Fibroblast of lung (primary cell): ENCODE results near the gene SLIT1. TPM values are rescaled to one million over a fixed set of nuclear protein-coding genes. Genes with fewer than 3 reads are reported as not detected.

Source experiments
- DNase-seq, 2 donors: peaks; one replicate each; pipeline versions ENCODE4 v3.0.0 to v3.0.0-alpha.2; 2010; ENCODE audit warnings: low read depth in 2 of 2
- H2AFZ ChIP-seq: 2 replicates; pipeline ENCODE4 v1.5.1; 2012; ENCODE audit warnings: low read length, control low read depth, inconsistent platforms
- H3K27ac ChIP-seq: 2 replicates; pipeline ENCODE4 v1.5.1; 2011; ENCODE audit warnings: low read length, control low read depth; ENCODE audit not compliant: insufficient read depth
- H3K27me3 ChIP-seq: 2 replicates; pipeline ENCODE4 v1.5.1; 2011; ENCODE audit warnings: mild to moderate bottlenecking, low read length; ENCODE audit not compliant: control insufficient read depth, insufficient read depth
- H3K36me3 ChIP-seq: 2 replicates; pipeline ENCODE4 v1.5.1; 2011; ENCODE audit warnings: low read length; ENCODE audit not compliant: control insufficient read depth, insufficient read depth
- H3K4me1 ChIP-seq: 2 replicates; pipeline ENCODE4 v1.5.1; 2011; ENCODE audit warnings: low read length; ENCODE audit not compliant: control insufficient read depth, insufficient read depth; ENCODE audit errors: extremely low read depth
- H3K4me2 ChIP-seq: 2 replicates; pipeline ENCODE4 v1.5.1; 2011; ENCODE audit warnings: low read length, control low read depth; ENCODE audit not compliant: insufficient read depth; ENCODE audit errors: extremely low read depth
- H3K4me3 ChIP-seq, 4 experiments: fragments of 200-600 bp in 1 of 4; sonication (generic) in 1 of 4; replicated peaks in 1 of 4; 2 replicates each; pipeline ENCODE4 v1.5.1; 2011 to 2016; ENCODE audit warnings: low read length in 4 of 4, low read depth in 3 of 4, mild to moderate bottlenecking in 3 of 4, control low read depth in 2 of 4, inconsistent platforms in 1 of 4, mixed read lengths in 1 of 4; ENCODE audit not compliant: insufficient read depth in 1 of 4; ENCODE audit errors: control extremely low read depth in 1 of 4
- H3K79me2 ChIP-seq: 2 replicates; pipeline ENCODE4 v1.5.1; 2012; ENCODE audit warnings: mild to moderate bottlenecking, low read length, inconsistent platforms; ENCODE audit not compliant: control insufficient read depth, insufficient read depth
- H3K9ac ChIP-seq: 2 replicates; pipeline ENCODE4 v1.5.1; 2011; ENCODE audit warnings: mild to moderate bottlenecking, low read length, control low read depth; ENCODE audit not compliant: insufficient read depth
- H3K9me3 ChIP-seq: 2 replicates; pipeline ENCODE4 v1.5.1; 2012; ENCODE audit warnings: low read depth, low read length; ENCODE audit not compliant: control insufficient read depth, insufficient read depth
- H4K20me1 ChIP-seq: 2 replicates; pipeline ENCODE4 v1.5.1; 2011; ENCODE audit warnings: low read length; ENCODE audit not compliant: control insufficient read depth, insufficient read depth; ENCODE audit errors: extremely low read depth
- CTCF ChIP-seq, 2 donors: IDR thresholded peaks in 1 of 2; conservative IDR thresholded peaks in 1 of 2; 1 replicate in 1 of 2; 2 replicates in 1 of 2; pipeline ENCODE4 v1.5.1; 2011 to 2012; ENCODE audit warnings: low read length in 2 of 2, control low read depth in 1 of 2, inconsistent platforms in 1 of 2, low read depth in 1 of 2, mild to moderate bottlenecking in 1 of 2
- EZH2 ChIP-seq: IDR thresholded peaks from 2 replicates; pipeline ENCODE4 v1.5.1; 2012; ENCODE audit warnings: low read length, control low read depth, mild to moderate bottlenecking; ENCODE audit errors: missing control alignments
- polyA plus RNA-seq, 2 donors: library from polyadenylated mRNA; depleted of rRNA in 1 of 2; stranded (reverse) in 1 of 2; unstranded in 1 of 2; fragments of >200 nt; gene quantifications; 2 replicates each; pipeline ENCODE4 v1.2.1, GENCODE V29; 2011 to 2012; ENCODE audit warnings: missing spikeins in 1 of 2
- total RNA-seq: library from RNA; depleted of rRNA; stranded (reverse); fragments of >200 nt; gene quantifications from 2 replicates; pipeline ENCODE4 v1.2.1, GENCODE V29; 2014

The SLIT1 gene
- total and polyA plus RNA-seq, 2 donors (not counting 1 experiment from before 2014, with no cell fraction given), result 0.02 to 0.17 TPM

GRCh38 chr10:97204826-97205679 is 19.3 kb upstream of the SLIT1 start:
- Histone ChIP-seq H3K4me1 (no peaks in the 10 kb centered on the region), H3K27me3 (no peaks in the 10 kb centered on the region), H4K20me1 (no peaks in the 10 kb centered on the region), H3K4me3 (no peak overlapping the region), H2AFZ (no peak overlapping the region), H3K4me2 (no peak overlapping the region), H3K36me3 (no peaks in the 10 kb centered on the region), H3K9me3 (no peaks in the 10 kb centered on the region), H3K79me2 (no peaks in the 10 kb centered on the region), H3K27ac (no peak overlapping the region), H3K9ac (no peak overlapping the region)
- TF ChIP-seq EZH2, result no peak
- TF ChIP-seq CTCF (conservative IDR thresholded peaks at IDR 0.05 in 1 of 2, IDR thresholded peaks at IDR 0.05 in 1 of 2; ENCODE audit: low read depth in 1 of 2, low read length in 2 of 2), result no peak
- no peak for DNase-seq

- DNase-seq, result no peak
- no peak for TF ChIP-seq CTCF (conservative IDR thresholded peaks at IDR 0.05 in 1 of 2, IDR thresholded peaks at IDR 0.05 in 1 of 2; ENCODE audit: low read depth in 1 of 2, low read length in 2 of 2)
- TF ChIP-seq EZH2, result no peak
- Histone ChIP-seq H2AFZ (no peak overlapping the region), H3K27me3 (no peaks in the 10 kb centered on the region), H3K9ac (no peak overlapping the region), H4K20me1 (no peaks in the 10 kb centered on the region), H3K9me3 (no peaks in the 10 kb centered on the region), H3K36me3 (no peaks in the 10 kb centered on the region), H3K4me2 (no peak overlapping the region), H3K4me1 (no peaks in the 10 kb centered on the region), H3K4me3 (no peak overlapping the region), H3K27ac (no peak overlapping the region), H3K79me2 (no peaks in the 10 kb centered on the region)
These were observed 17.5 kb upstream of the SLIT1 start for GRCh38 chr10:97203220-97203619.

GRCh38 chr10:97200616-97201015 is 14.9 kb upstream of the SLIT1 start:
- no peak overlapping the region for H3K4me2 ChIP-seq
- no peak overlapping the region for H3K9ac ChIP-seq
- no peaks in the 10 kb centered on the region for H3K36me3 ChIP-seq
- H3K9me3 ChIP-seq, result no peaks in the 10 kb centered on the region
- H3K27ac ChIP-seq, result no peak overlapping the region
- DNase-seq, result no peak
- no peak for TF ChIP-seq EZH2
- TF ChIP-seq CTCF (conservative IDR thresholded peaks at IDR 0.05 in 1 of 2, IDR thresholded peaks at IDR 0.05 in 1 of 2; ENCODE audit: low read depth in 1 of 2, low read length in 2 of 2), result no peak
- no peaks in the 10 kb centered on the region for H4K20me1 ChIP-seq
- no peaks in the 10 kb centered on the region for H3K79me2 ChIP-seq
- no peak overlapping the region for H2AFZ ChIP-seq
- peaks cover under 1% of the 10 kb centered on the region for H3K27me3 ChIP-seq
- H3K4me1 ChIP-seq, result no peaks in the 10 kb centered on the region
- H3K4me3 ChIP-seq, result no peak overlapping the region
